GM18502 (cell line): ENCODE results near the gene POLR3E.
"Not testable (repeated sequence)": the region's sequence is repeated elsewhere in the genome, so short reads cannot be mapped to it uniquely, and the experiment has no call there.

Source experiments
- ATAC-seq: cut with Tn5 transposase; IDR thresholded peaks from one replicate; pipeline ENCODE4 v1.9.1; 2021; ENCODE audit warnings: mild to moderate bottlenecking; ENCODE audit not compliant: unreplicated experiment, poor library complexity

POLR3E gene

DNA sequence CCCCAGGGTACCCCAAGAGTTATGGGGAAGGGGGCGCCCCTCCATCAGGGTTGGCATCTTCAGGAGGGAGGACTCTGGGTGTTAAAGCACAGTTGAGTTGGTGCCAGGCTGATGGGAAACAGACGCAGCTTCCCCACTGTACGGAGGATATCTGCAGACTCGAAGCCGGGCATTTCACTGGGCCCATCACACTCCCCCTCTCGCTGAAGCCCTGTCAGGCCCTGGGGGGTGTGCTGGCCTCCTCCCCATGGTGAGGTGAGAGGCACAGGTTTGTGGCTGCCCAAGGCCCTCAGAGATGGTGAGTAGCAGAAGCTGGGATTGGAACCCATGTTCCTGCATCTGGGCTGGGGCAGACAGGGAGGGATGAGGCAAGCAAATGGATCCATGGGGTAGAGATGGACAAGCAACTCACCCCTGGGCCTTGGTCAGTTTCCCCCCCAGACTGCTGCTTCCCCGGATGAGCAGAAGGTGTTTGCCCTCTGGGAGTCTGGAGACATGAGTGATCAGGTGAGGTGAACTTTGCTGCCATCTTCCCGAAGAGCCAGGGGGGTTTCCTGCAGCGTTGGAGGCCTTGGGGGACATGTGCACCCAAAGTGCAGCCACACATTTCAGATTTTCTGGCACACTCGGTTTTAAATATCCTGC is 31.0 kb downstream of the POLR3E start:
- no peak for ATAC-seq

DNA sequence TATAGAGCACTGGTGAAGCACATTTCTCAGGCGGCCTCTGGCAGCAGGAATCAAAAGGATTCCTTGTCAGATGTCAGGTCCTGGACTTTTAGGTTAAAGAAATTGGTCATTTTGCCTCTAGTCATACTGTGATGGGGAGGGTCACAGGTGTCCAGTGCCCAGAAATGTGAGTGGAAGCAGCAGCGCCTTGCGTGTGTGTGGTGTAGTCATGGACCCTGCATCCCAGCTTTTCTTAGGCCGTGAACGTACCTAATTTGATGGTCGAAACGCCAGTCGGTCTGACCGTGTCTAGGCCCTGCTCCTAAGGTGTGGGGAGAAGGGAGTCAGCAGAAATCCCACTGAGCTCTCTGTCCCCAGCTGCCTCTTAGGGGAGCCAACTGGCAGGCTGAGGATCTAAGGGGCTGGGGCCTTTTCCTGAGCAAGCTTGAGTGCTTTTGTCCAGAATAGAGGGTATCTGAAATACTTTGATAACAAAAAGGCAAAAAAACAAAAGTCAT is 32.0 kb downstream of the POLR3E start:
- no peak for ATAC-seq

DNA sequence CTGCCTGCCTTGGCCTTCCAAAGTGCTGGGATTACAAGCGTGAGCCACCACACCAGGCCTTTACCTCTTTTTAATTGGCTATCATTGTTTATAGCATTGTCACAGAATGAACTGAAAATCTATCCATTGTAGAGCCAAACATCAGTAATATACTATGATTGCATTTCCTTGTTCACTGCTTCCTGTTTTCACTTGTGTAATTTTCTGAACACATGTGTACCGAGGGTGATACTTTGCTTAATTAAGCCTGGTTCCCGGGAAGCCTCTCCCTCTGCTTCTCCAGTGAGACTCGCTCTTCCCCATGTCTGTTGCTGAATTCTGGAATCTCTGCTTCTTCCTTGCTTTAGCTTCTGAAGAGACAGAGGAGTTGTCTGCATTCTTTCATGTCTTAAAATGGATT is 33.1 kb downstream of the POLR3E start:
- ATAC-seq, result no peak

DNA sequence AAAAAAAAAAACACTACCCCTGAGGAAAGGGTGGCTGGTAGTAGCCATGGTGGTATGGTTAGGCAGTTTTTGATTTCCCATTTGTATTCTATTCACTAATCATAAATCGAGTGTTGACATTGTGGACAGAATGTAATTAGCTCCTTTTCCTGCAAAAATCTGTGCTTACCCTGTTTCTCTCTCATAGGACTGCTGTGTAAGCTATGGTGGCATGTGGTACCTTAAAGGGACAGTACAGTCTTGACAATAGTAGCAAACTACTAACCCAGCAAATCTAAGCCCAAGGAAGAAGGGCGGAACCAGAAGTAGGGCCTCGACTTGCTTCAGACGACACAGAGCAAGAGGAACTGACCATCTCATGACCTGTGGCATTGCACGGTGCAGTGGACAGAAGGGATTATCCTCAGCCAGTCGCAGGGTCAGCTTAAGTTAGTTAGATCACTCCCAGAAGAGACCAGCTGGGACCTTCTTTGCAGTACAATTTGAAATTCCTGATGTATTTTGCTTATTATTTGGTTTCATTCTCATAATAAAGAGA is 36.3 kb downstream of the POLR3E start:
- no peak for ATAC-seq

DNA sequence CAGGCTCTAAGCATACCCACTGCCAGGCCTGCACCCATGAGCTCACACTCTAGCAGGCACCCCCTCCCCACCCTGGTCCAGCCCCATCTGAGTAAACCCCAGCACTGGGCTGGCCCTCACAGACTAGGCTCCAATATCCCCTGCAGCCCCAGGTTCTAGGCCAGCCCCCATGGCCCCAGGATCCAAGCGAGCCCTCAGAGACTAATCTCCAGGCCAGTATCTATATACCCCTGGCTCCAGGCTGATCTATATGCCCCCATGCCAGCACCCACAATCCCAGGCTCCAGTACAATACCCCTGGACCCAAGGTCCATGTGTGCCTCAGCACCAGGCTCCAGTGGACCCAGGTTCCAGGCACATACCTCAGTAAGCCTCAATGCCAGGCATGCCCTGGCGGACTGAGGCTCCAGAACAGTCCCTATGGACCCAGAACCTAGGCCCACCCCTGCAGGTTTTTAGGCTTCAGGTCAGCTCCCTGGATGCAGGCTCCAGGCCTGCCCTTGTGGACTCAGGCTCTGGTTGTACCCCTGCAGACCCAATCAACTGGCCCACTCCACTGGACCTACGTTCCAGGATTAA is 38.5 kb downstream of the POLR3E start:
- no peak for ATAC-seq

DNA sequence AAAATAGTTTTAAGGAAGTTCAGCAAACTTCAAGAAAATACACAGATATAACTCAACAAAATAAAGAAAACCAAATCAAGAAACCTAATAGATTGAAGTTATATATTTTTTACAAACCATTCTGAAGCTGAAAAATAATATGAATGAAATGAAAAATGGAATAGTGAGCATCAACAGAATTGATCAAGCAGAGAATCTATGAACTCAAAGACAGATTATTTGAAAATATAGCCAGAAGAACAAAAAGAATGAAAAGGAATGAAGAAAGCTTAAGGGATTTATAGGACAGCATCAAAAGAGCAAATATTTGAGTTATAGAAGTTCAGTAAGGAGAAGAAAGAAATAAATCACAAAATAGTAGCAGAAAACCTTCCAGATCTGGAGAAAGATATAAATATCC is 39.4 kb downstream of the POLR3E start:
- no peak for ATAC-seq

DNA sequence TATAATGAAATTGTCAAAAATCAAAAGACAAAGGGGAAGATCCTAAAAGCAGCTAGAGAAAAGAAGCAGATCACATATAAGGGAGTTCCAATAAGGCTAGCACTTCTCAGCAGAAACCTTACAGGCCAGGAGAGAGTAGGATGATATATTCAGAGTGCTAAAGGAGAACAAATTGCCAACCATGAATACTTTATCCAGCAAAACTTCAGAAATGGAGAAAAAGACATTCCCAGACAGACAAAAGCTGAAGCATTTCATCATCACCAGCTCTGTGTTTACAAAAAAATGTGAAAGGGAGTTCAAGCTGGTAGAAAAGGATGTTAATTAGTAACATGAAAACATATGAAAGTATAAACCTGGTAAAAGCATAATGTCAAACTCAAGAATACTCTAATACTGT is 39.8 kb downstream of the POLR3E start:
- ATAC-seq, result no peak

DNA sequence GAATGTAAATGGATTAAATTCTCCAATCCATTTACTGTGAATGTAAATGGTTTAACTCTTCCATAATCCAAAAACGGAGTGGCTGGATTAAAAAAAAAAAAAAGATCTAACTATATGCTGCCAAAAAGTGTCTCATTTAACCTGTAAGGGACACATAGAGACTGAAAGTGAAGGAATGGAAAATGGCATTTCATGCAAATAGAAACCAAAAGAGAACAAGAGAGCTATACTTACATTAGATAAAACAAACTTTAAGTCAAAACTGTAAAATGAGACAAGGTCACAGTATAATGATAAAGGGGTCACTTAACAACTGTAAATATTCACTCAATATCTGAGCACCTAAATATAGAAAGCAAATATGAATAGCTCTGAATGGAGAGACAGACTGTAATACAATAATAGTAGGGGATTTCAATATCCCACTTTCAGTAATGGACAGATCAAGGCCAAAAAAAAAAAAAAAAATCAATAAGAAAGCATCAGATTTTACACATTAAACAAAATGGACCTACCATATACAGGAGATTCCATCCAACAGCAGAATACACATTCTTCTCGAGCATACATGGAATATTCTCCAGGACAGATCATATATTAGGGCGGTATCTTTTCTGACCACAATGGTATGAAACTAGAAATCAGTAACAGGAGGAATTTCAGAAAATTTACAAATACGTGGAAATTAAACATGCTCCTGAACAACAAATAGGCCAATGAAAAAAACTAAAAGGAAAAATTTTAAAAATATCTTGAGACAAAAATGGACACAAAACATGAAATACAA is 40.8 kb downstream of the POLR3E start:
- ATAC-seq, result no peak

DNA sequence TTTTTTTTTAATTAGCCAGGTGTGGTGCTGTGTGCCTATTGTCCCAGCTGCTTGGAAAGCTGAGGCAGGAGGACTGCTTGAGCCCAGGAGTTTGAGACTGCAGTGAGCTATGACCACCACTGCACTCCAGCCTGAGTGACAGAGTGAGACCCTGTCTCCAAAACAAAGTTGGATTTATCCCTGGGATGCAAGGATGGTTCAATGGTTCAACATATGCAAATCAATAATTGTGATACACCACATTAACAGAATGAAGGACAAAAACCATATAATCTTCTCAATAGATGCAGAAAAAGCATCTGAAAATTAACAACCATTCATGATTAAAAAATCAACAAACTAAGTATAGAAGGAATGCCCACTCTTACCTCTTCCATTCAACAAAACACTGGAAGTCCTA is 43.7 kb downstream of the POLR3E start:
- ATAC-seq, result no peak

DNA sequence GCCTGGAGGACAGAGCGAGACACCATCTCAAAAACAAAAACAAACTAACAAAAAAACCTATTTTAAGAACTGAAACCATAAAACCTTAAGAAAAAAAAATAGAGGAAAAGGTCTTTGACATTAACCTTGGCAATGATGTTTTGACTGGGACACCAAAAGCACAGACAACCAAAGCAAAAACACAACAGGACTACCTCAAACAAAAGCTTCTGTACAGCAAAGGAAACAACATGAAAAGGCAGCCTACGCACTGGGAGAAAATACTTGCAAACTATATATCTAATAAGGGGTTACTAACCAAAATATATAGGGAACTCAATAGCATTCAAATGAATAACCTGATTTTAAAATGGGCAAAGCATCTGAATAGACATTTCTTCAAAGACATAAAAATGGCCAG is 44.9 kb downstream of the POLR3E start:
- no peak for ATAC-seq

DNA sequence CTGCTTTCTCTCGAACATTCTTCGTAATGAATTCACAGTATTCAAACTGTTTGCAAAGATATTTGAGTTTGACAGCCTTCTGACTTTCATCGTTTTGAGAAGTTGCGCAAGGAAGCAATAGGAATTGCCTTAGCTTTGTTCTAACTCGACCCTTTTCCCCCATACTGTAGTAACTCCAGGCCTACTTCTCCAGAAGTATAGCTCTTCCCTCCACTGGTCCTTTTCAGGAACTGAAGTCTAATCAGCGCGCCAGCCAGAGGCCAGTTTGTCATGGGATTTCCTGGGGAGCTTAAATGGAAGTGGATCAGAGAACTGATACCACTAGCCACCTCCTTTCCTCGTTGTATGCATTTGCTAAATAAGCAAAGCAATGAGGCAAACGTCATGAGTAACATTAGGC is 49.3 kb downstream of the POLR3E start:
- no peak for ATAC-seq

DNA sequence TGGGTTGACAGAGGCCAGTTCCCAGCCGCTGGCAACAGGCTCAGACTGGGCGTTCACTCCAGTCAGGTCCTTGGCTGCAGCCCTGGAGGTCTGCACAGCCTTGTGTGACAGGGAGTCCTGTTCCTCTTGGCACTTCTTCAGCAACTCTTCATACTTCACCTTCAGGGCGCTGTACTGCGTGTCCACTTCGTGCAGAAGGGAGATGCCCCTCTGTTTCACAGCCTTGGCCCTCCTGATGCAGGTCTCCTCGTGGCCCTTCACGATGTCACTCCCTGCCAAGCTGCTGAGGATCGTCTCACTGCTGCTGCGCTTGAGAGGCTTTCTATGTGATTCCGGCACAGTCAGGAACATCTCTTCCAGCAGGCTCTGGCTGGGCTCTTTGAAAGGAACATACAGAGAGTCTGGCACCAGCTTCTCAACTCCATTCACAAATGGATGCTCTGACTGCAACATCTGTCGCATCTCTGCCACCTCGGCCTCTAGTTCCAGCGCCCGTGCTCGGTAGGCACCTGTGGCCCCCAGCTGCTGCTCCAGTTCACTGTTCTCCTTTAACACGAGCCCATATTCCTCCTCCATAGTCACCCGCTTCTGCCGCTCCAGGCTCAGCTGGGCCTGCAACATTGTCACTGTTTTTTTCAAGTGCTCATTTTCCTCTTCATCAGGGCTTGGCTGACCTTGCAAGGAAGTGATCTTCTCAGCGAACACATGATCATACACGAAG is 50.1 kb downstream of the POLR3E start:
- ATAC-seq, result no peak

DNA sequence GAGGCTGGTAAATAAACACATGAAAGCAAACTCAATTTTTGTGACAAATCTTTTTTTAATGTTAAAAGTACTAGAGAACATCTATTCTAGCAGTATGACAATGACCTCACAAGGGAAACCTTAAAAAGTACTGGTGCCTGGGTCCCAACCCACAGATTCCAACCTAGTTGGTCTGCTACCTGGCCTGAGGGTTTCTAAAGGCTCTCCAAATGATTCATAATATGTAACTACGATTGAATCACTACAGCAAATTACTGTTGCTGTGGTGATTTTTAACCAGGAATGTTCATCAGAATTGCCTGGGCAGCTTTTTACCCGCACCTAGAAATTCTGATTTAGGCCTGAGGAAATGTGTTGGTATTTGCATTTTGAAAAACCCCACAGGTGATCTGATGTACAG is 51.1 kb downstream of the POLR3E start:
- ATAC-seq, result no peak

DNA sequence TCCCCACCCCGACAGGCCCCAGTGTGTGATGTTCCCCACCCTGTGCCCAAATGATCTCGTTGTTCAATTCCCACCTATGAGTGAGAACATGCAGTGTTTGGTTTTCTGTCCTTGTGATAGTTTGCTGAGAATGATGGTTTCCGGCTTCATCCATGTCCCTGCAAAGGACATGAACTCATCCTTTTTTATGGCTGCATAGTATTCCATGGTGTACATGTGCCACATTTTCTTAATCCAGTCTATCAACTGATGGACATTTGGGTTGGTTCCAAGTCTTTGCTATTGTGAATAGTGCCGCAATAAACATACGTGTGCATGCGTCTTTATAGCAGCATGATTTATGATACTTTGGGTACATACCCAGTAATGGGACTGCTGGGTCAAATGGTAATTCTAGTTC is 53.8 kb downstream of the POLR3E start:
- not testable (repeated sequence) for ATAC-seq

DNA sequence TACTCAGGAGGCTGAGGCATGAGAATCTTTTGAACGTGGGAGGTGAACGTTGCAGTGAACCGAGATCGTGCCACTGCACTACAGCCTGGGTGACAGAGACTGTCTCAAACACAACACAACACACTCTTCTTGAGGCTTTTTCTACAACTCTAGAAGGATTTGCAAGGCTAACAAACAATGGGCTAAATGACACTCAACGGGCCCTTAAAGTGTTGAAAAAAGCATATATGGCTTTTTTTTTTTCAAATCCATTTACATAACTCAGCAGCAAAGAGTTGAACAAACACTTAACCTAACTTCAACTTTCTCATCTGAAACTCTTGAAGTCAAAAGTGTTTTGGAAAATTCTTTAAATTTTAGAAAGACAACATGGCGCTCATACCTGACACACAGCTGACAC is 54.9 kb downstream of the POLR3E start:
- ATAC-seq, result no peak

DNA sequence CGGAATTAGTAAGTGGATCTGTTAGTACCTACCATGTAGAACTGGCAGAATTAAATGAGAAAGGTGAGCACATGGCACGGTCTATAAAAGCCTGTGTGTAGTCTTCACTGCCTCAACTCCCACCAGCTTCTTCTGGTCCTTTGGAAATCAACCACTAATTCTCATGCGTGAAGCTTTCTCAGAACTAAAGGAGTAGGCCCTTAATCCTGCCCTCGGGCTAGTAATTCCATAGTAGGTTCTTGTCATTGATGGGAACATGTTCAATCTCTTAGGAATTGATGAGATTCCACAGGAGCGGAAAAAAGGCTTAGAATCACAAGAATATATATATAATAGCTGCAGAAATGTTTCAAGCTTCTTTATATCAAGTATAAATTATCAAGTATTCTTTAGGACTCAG is 55.5 kb downstream of the POLR3E start:
- ATAC-seq, result no peak

DNA sequence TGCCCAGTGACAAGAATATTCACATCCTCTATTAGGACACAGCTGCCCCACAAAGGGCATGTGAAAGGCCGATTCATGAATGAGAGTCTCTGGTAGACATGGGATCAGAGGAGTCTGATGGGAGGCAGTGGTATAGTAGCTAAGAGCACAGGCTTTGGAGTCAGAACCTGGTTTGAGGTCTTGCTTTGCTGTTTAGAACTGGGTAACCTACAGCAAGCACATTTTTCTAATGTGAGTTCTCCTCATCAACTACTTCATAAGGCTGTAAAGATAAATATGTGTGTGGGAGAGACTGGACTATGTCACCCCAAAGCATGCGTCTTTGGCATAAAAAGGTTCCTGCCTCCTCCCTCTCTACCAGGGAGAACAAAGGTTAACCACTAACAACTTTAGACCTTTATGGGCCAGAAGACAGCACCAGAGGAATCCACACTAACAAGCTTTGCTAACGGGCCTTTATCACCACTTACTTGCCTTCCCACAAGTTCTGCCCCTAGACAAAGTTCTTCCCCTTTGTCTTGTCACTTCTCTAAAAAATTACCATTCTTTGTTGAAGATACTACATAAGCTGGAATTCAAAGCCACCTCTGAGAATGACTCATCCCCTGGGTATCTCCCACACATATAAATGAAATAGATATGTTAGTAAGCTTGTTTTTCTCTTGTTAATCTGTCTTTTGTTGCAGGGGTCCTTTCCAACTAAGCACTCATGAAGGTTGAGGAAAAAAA is 56.1 kb downstream of the POLR3E start:
- ATAC-seq, result no peak

DNA sequence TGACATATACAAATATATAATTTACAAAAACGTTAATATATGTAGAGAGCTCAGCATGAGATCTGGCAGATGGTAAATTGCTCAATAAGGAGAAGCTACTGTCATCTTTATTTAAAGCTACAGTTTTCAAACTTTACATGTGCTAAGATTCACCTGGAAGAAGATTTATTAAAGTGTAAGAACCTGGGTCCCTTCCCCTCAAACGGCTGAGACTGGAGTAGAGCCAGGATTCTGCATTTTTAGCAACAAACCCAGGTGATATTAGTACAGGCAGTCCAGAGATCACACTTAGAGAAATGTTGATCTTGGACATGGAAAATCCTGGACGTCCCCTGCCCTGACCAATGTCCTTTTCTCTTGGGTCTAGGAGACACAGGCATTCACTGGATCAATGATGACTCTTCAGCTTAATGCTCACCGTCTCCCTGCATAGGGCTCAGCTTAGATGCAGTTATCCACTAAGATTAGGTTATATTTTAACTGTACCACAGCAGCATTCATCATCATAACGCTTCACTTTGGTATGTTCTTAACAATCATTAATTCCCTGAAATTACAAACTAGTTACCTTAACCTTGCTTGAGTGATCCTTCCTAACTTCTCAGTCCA is 56.8 kb downstream of the POLR3E start:
- no peak for ATAC-seq

DNA sequence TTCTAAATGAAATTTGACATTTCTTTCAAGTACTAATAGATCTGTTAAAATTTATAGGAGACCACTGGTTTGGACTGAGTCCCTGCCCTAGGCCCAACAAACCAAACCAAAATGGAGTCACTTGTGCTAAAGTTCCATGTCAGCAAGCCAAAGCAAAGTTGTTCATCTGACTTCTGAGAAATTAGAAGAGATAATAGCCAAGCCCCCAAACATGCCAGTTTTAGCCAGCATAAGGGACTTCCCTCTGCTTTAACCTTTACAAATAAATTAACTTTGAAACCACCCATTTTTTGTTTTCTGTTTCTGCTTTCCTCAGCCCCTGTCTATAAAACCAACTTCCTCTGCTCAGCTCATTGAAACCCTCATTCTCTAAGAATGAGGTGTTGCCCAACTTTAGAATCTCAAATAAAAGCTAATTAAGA is 58.3 kb downstream of the POLR3E start:
- ATAC-seq, result no peak
